ENCODE measurements around the gene RBM47. TPM values are rescaled to one million over a fixed set of nuclear protein-coding genes. Genes with fewer than 3 reads are reported as not detected.

RBM47 gene
- total RNA-seq, 1 experiment from 2014 or later: 78.0 TPM

- intact Hi-C loops (cut with micrococcal nuclease; ENCODE audit: unreplicated experiment): no loop called here
- H3F3A ChIP-seq (ENCODE audit: insufficient read depth, low read depth): peaks cover 11% of the 10 kb centered on the region; the same call in 1 of the 2 replicates
- H3K4me3 ChIP-seq: peak overlapping the region; percentile 32; the same call in 1 of the 2 replicates
- H3K36me3 ChIP-seq (ENCODE audit: low read depth): no peaks in the 10 kb centered on the region
- peak; percentile 82 to 94 for DNase-seq
- CTCF ChIA-PET: interaction anchor here (0.6 to 1.2 kb wide), 2 partner anchors 8 to 62 kb away, joined by 3 to 5 read pairs; no protein-coding TSS in a partner anchor
- no peaks in the 10 kb centered on the region for H3K79me2 ChIP-seq (ENCODE audit: low read depth)
- TF ChIP-seq EZH2 (IDR thresholded peaks at IDR 0.05; ENCODE audit: low read depth) (no peak), CTCF (conservative IDR thresholded peaks at IDR 0.05) (no peak)
- H3K4me2 ChIP-seq: peak overlapping the region; percentile 76
- POLR2A ChIA-PET (ENCODE audit: unreplicated experiment): interaction anchor here (0.5 to 0.9 kb wide), 3 partner anchors 8 to 335 kb away, joined by 4 to 5 read pairs (median 5); no protein-coding TSS in a partner anchor
- peak overlapping the region; percentile 67 for H3K27ac ChIP-seq
- H3K9me2 ChIP-seq (ENCODE audit: insufficient read depth): no peaks in the 10 kb centered on the region
- H3K9me3 ChIP-seq (ENCODE audit: insufficient read depth, low read depth): no peaks in the 10 kb centered on the region
- no peaks in the 10 kb centered on the region for H4K20me1 ChIP-seq (ENCODE audit: insufficient read depth)
- no peak overlapping the region for H2AFZ ChIP-seq
- H3K27me3 ChIP-seq (ENCODE audit: insufficient read depth, low read depth): no peaks in the 10 kb centered on the region
- peaks cover 29% of the 10 kb centered on the region for H3K4me1 ChIP-seq (replicated peaks; ENCODE audit: insufficient read depth)
- no TSS peak for BruUV-seq (replicated peaks)
These were observed 233.5 kb downstream of the RBM47 start for GRCh38 chr4:40395908-40396793.

GRCh38 chr4:40395166-40395900 is 234.3 kb downstream of the RBM47 start:
- H4K20me1 ChIP-seq (ENCODE audit: insufficient read depth): no peaks in the 10 kb centered on the region
- POLR2A ChIA-PET (ENCODE audit: unreplicated experiment): interaction anchor here (0.9 kb wide), 1 partner anchor 9 kb away, joined by 5 read pairs; no protein-coding TSS in a partner anchor
- intact Hi-C loops (cut with micrococcal nuclease; ENCODE audit: unreplicated experiment): no loop called here

More at GRCh38 chr4:40395166-40395900, 234.3 kb downstream of the RBM47 start:
- Histone ChIP-seq H3K27ac (peak overlapping the region; percentile 67), H3K9me3 (ENCODE audit: insufficient read depth, low read depth) (no peaks in the 10 kb centered on the region), H3K4me2 (peak overlapping the region; percentile 76), H3K9me2 (ENCODE audit: insufficient read depth) (no peaks in the 10 kb centered on the region), H3K27me3 (ENCODE audit: insufficient read depth, low read depth) (no peaks in the 10 kb centered on the region), H3K4me3 (no peak overlapping the region; the same call in 1 of the 2 replicates), H2AFZ (no peak overlapping the region), H3K4me1 (replicated peaks; ENCODE audit: insufficient read depth) (peaks cover 29% of the 10 kb centered on the region), H3K36me3 (ENCODE audit: low read depth) (no peaks in the 10 kb centered on the region), H3K79me2 (ENCODE audit: low read depth) (no peaks in the 10 kb centered on the region), H3F3A (ENCODE audit: insufficient read depth, low read depth) (peaks cover 11% of the 10 kb centered on the region; the same call in 1 of the 2 replicates)
- no TSS peak for BruUV-seq (replicated peaks)
- DNase-seq: peak; percentile 51 to 61
- no peak for TF ChIP-seq CTCF (conservative IDR thresholded peaks at IDR 0.05)
- no peak for TF ChIP-seq EZH2 (IDR thresholded peaks at IDR 0.05; ENCODE audit: low read depth)
- CTCF ChIA-PET: interaction anchor here (0.6 to 1.2 kb wide), 2 partner anchors 9 to 61 kb away, joined by 3 to 5 read pairs; no protein-coding TSS in a partner anchor
